Hepatocyte (in vitro differentiated cells): ENCODE data around the gene GPRIN3.

Source experiments
- CTCF ChIP-seq: fragments of 200-600 bp; sonication (generic); IDR thresholded peaks from 2 replicates; pipeline ENCODE4 v1.5.1; 2016; ENCODE audit warnings: antibody characterized with exemption, mild to moderate bottlenecking; ENCODE audit not compliant: poor library complexity
- EZH2 ChIP-seq: fragments of 200-600 bp; sonication (generic); IDR thresholded peaks from 2 replicates; pipeline ENCODE4 v1.6.1; 2016; ENCODE audit warnings: antibody characterized with exemption, mild to moderate bottlenecking, borderline replicate concordance
- EZH2phosphoT487 ChIP-seq: fragments of 200-600 bp; sonication (generic); IDR thresholded peaks from one replicate; pipeline ENCODE4 v1.6.1; 2018; ENCODE audit warnings: antibody characterized with exemption, mild to moderate bottlenecking, low read depth, moderate library complexity; ENCODE audit not compliant: unreplicated experiment, severe bottlenecking

GRCh38 chr4:89294573-89295269 is 12.9 kb downstream of the GPRIN3 start:
- TF ChIP-seq CTCF (no peak), EZH2 (no peak), EZH2phosphoT487 (no peak)
